DMS 273 (cell line): Measurements from ENCODE around the gene ZIC5.
A peak's percentile ranks its signal among the peaks of the same experiment; 100 is the strongest.

ENCODE experiments used
- DNase-seq: peaks from one replicate; lab custom pipeline; 2025; ENCODE audit not compliant: unreplicated experiment; lab: John Stamatoyannopoulos, UW

ZIC5 gene

GRCh38 chr13:99971576-99972189, at the start of gene ZIC5:
ZIC5 (minus strand) TSS chr13:99971767; CDS start chr13:99971603, 164 bp downstream.
- peak; percentile 67 for DNase-seq

- peak; percentile 8 for DNase-seq
Observed at GRCh38 chr13:100019780-100020356, 48.3 kb upstream of the ZIC5 start.

GRCh38 chr13:100014621-100015020, 43.1 kb upstream of the ZIC5 start:
- DNase-seq, result no peak

- DNase-seq, result no peak
Observed at GRCh38 chr13:99998261-99998660, 26.7 kb upstream of the ZIC5 start.

GRCh38 chr13:99997702-99998214, 26.2 kb upstream of the ZIC5 start:
- no peak for DNase-seq

- no peak for DNase-seq
Observed at GRCh38 chr13:99996381-99996973, 24.9 kb upstream of the ZIC5 start.

GRCh38 chr13:99995589-99996380, 24.2 kb upstream of the ZIC5 start:
- DNase-seq, result peak; percentile 19

GRCh38 chr13:99995104-99995588, 23.6 kb upstream of the ZIC5 start:
- DNase-seq, result no peak

GRCh38 chr13:99994638-99995020, 23.1 kb upstream of the ZIC5 start:
- DNase-seq, result no peak

GRCh38 chr13:99993660-99994637, 22.4 kb upstream of the ZIC5 start:
- DNase-seq, result no peak

GRCh38 chr13:99992949-99993351, 21.4 kb upstream of the ZIC5 start:
- no peak for DNase-seq

GRCh38 chr13:99991828-99992775, 20.5 kb upstream of the ZIC5 start:
- DNase-seq, result no peak

GRCh38 chr13:99991013-99991827, 19.7 kb upstream of the ZIC5 start:
- no peak for DNase-seq

GRCh38 chr13:99990126-99990977, 18.8 kb upstream of the ZIC5 start:
- DNase-seq, result no peak

GRCh38 chr13:99989276-99990125, 17.9 kb upstream of the ZIC5 start:
- DNase-seq, result no peak

- no peak for DNase-seq
Observed at GRCh38 chr13:99988529-99989275, 17.1 kb upstream of the ZIC5 start.
